SH-SY5Y (cell line): Measurements from ENCODE around the gene FAM120A.

Experiments
- GATA2 ChIP-seq: IDR thresholded peaks from 2 replicates; pipeline ENCODE4 v1.6.1; 2011; ENCODE audit warnings: mild to moderate bottlenecking, low read depth, low read length
- GATA3 ChIP-seq: IDR thresholded peaks from 2 replicates; pipeline ENCODE4 v1.6.1; 2011; ENCODE audit warnings: low read depth, mild to moderate bottlenecking, low read length, moderate library complexity

- no peak for TF ChIP-seq GATA2
- TF ChIP-seq GATA3, result no peak
These were observed 116.7 kb downstream of the FAM120A start for GRCh38 chr9:93568169-93568568.
